Smooth muscle cell of the pulmonary artery (primary cell): Measurements from ENCODE around the gene PPIL1. TPM values are rescaled to one million over a fixed set of nuclear protein-coding genes. Genes with fewer than 3 reads are reported as not detected.

Source experiments
- total RNA-seq: library from RNA; depleted of rRNA; stranded (reverse); fragments of >200 nt; gene quantifications from 2 replicates; pipeline ENCODE4 v1.2.3, GENCODE V29; 2014

PPIL1 gene
- total RNA-seq = 19.4 and 24.3 TPM in 2 replicates

DNA sequence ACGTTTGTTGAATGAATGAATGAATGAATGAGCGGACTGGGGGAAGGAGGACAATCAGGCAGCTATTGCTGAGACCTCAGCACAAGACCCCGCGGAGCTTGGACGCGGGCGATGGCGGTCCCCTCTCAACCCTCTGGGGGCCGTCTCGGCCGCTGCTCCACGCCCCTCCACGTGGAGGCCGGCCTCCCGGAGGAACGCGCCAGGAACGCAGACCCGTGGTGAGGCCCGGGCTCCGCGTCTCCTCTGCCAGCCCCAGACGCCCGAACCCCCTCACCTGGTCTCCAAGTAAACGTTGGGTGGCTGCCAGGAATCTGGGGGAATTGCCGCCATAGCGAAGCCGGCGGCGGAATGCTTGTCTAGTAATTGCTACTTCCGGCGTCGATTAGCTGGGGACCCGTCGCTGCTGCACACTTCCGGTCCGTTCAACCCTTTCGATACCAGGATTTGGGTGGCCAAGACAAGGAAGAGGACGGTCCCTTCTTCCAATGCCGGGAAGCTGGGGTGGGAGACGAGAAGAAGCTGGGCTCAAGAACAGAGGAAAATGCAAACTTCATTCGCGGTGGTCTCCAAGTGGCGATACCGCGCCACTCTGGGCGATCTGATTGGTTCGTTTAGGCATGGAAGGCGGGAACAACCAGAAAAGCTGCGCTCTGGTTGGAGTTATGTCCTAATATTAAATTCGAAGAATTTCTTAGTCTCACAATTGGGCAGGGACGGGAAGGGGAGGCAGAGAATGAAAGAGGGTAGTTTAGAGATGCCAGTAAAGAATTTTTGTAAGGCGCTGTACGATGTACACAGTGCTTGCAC lies at the start of gene PPIL1:
Gene PPIL1, minus strand, starts transcription at position 361 of the 807 bp plus-strand sequence. Its CDS starts 31 bp downstream, at position 330.

DNA sequence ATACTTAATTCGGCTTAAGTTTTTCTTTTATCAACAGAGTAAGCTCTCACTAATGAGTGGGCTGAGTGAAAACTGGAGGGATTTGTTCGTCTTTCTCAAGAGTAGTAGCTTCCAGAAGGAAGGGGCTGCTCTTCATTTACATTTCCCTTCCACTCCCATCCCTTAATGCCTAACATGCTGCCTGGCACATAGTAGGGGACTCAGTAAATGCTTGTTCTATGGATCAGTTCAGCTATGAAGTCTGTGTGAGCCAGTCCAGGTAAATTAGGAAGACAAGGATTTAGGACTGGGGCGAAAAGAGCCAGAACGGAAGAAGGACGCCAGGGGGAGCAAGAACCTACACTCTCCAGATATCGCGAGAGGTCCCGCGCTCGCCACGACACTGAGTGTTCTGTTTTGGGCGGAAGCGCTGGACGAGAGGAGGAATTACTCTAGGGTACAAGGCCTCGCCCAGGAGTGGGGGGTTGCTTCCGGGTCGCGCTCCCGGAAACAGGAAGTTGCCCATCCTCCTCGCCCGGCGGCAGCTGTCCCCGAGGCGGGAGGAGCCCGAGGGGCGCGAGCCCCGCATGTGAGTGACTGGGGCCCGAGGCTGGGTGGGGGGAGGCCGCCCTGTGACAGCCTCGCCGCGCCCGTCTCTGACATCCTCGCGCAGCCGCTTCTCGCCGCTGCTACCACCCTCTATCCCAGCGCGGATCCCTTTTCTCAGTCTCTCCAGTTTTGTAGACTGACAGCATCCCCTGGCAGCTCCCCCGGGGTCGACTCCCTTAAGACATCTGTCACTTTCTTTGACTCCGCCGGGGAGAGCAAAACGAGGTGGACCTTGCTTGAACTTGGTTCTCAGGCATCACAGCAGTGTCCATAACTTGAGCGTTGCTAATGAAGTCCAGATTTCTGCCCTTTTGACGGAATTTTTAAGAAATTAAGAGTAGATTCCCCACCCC lies 11.1 kb upstream of the PPIL1 start, which contains the start of gene C6orf89:
Gene C6orf89, plus strand, starts transcription at position 492 of the 941 bp plus-strand sequence. CDS start 13,493 bp downstream, outside the sequence.

DNA sequence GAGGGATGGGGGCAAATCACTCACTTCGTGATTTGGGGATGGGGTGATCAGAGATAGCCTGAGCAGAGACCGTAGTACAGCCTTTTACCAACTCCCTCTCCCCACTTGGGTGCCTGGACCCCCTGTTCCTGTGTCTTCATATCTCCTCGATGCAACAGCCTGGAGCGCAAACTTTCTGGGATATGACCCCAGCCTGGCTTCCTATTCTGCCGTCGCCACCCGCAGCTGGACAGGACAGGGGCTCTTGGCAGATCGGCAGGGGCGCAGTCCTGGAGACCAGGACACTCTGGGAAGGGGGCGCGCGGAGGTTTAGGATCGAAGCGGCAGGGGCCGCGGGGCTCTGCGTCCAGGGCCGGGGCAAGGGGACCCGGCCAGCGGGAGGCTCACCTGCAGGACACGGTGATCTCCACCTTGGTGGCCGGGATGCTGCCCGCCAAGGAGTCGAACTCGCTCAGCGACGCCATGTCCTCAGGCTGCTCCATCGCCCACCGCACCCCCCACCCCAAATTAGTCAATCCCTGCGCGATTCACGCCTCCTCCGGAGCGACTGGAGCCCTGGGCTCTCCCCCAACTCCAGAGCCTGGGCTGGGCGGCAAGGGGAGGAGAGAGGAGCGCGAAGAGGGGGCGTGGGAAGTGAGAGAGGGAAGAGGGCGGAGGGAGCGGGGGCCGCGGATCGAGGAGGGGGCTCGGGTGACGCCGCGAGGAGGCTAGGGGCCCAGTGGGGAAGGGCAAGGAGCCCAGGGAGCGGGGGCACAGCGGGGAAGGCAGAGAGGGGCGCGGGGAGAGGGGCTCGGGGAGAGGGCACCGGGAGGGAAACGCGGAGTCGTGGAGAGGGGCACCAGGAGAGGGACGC lies 35.5 kb downstream of the PPIL1 start, which contains the start of gene CPNE5:
Gene CPNE5, minus strand, starts transcription at position 549 of the 853 bp plus-strand sequence. Its CDS starts 67 bp downstream, at position 482.

Other genes starting within 250 kb of the PPIL1 start
- gene CDKN1A, start 196.1 kb downstream of the PPIL1 start, total RNA-seq = 486 and 1,009 TPM in 2 replicates
- gene RAB44, start 177.0 kb downstream of the PPIL1 start, total RNA-seq = 0.03 TPM in 1 of 2 replicates, not detected in the other
- 0.17 and 0.20 TPM in 2 replicates for gene CPNE5, start 35.4 kb downstream of the PPIL1 start, total RNA-seq
- gene C6orf89, start 11.1 kb upstream of the PPIL1 start, total RNA-seq = 61.6 and 73.6 TPM in 2 replicates
- 0.59 and 1.8 TPM in 2 replicates for gene PI16, start 79.9 kb upstream of the PPIL1 start, total RNA-seq
- gene MTCH1, start 111.4 kb upstream of the PPIL1 start, total RNA-seq = 238 and 269 TPM in 2 replicates
- gene FGD2, start 130.9 kb upstream of the PPIL1 start, total RNA-seq = not detected in 2 replicates